SK-N-SH (cell line): ENCODE measurements around the gene NFATC4. TPM values are rescaled to one million over a fixed set of nuclear protein-coding genes. Genes with fewer than 3 reads are reported as not detected.

Experiments used
- CTCF ChIA-PET: fragments of 300-600, 350-600 bp; formaldehyde crosslinking; extraction: SDS; loops from one replicate; lab custom pipeline; 2021; lab: Yijun Ruan, JAX
- POLR2A ChIA-PET: fragments of 350-600 bp; sonication (Branson Sonifier 250); formaldehyde crosslinking; extraction: SDS; loops from one replicate; lab custom pipeline; 2020; ENCODE audit warnings: antibody characterized with exemption, inconsistent platforms; lab: Yijun Ruan, JAX
- DNase-seq: peaks from one replicate; pipeline ENCODE4 v3.0.0; 2012
- H2AFZ ChIP-seq: fragments of 200-600 bp; sonication (generic); 2 replicates; pipeline ENCODE4 v1.8.1; 2016; ENCODE audit warnings: antibody characterized with exemption, mild to moderate bottlenecking, low read depth
- H3F3A ChIP-seq: fragments of 200-600 bp; sonication (generic); replicated peaks from 2 replicates; pipeline ENCODE3; 2016; ENCODE audit warnings: antibody characterized with exemption, mild to moderate bottlenecking; ENCODE audit not compliant: insufficient read depth
- H3K27ac ChIP-seq, 2 experiments: fragments of 200-500 bp in 1 of 2; fragments of 200-600 bp in 1 of 2; sonication (Bioruptor generic) in 1 of 2; sonication (generic), shearing (Covaris generic) in 1 of 2; 2 replicates each; pipeline versions ENCODE4 v1.5.1 to v1.6.1; 2014 to 2016; ENCODE audit warnings: low read depth in 2 of 2, inconsistent platforms in 1 of 2, low read length in 1 of 2, mild to moderate bottlenecking in 1 of 2, mixed read lengths in 1 of 2
- H3K27me3 ChIP-seq: fragments of 200-600 bp; sonication (generic), shearing (Covaris generic); 2 replicates; pipeline ENCODE4 v1.6.1; 2016; ENCODE audit warnings: mixed run types; ENCODE audit not compliant: insufficient read depth
- H3K36me3 ChIP-seq, 2 experiments: fragments of 200-500 bp in 1 of 2; fragments of 200-600 bp in 1 of 2; sonication (Bioruptor generic) in 1 of 2; sonication (generic) in 1 of 2; replicated peaks in 1 of 2; 2 replicates each; pipeline versions ENCODE3 to v1.5.1; 2014 to 2016; ENCODE audit warnings: low read length in 1 of 2, mild to moderate bottlenecking in 1 of 2; ENCODE audit not compliant: insufficient read depth in 2 of 2, control insufficient read depth in 1 of 2
- H3K4me1 ChIP-seq, 2 experiments: fragments of 200-500 bp in 1 of 2; fragments of 200-600 bp in 1 of 2; sonication (Bioruptor generic) in 1 of 2; sonication (generic), shearing (Covaris generic) in 1 of 2; 2 replicates each; pipeline versions ENCODE4 v1.5.1 to v1.6.1; 2014 to 2016; ENCODE audit warnings: low read depth in 1 of 2, low read length in 1 of 2, mixed run types in 1 of 2; ENCODE audit not compliant: insufficient read depth in 2 of 2, control insufficient read depth in 1 of 2
- H3K4me2 ChIP-seq: fragments of 200-600 bp; sonication (generic), shearing (Covaris generic); 2 replicates; pipeline ENCODE4 v1.6.1; 2017; ENCODE audit warnings: mixed run types
- H3K4me3 ChIP-seq, 2 experiments: fragments of 200-500 bp in 1 of 2; fragments of 200-600 bp in 1 of 2; sonication (Bioruptor generic) in 1 of 2; sonication (generic), shearing (Covaris generic) in 1 of 2; 2 replicates each; pipeline versions ENCODE4 v1.5.1 to v1.8.1; 2014 to 2016; ENCODE audit warnings: low read depth in 2 of 2, inconsistent platforms in 1 of 2, low read length in 1 of 2, mild to moderate bottlenecking in 1 of 2, mixed read lengths in 1 of 2, moderate library complexity in 1 of 2
- H3K79me2 ChIP-seq: fragments of 200-600 bp; sonication (generic); 2 replicates; pipeline ENCODE4 v1.8.1; 2017; ENCODE audit warnings: mild to moderate bottlenecking; ENCODE audit not compliant: insufficient read depth
- H3K9ac ChIP-seq: fragments of 200-600 bp; sonication (generic); 2 replicates; pipeline ENCODE4 v1.6.1; 2017; ENCODE audit warnings: mixed run types
- H3K9me2 ChIP-seq: fragments of 200-600 bp; sonication (generic); 2 replicates; pipeline ENCODE4 v1.6.1; 2017; ENCODE audit warnings: mixed run types
- H3K9me3 ChIP-seq: fragments of 200-600 bp; sonication (generic); 2 replicates; pipeline ENCODE4 v1.6.1; 2017; ENCODE audit warnings: mixed run types, mild to moderate bottlenecking, moderate library complexity
- H4K20me1 ChIP-seq: fragments of 200-600 bp; sonication (generic); 2 replicates; pipeline ENCODE4 v1.6.1; 2017; ENCODE audit warnings: mild to moderate bottlenecking, mixed run types; ENCODE audit not compliant: insufficient read depth
- EZH2phosphoT487 ChIP-seq: fragments of 200-600 bp; sonication (generic); IDR thresholded peaks from 2 replicates; pipeline ENCODE4 v1.6.1; 2017; ENCODE audit warnings: low read depth, mixed run types, mild to moderate bottlenecking, antibody characterized with exemption, moderate library complexity, borderline replicate concordance
- MEF2A ChIP-seq: IDR thresholded peaks from 2 replicates; pipeline ENCODE4 v1.4.0; 2012; ENCODE audit warnings: low read depth, borderline replicate concordance
- MXI1 ChIP-seq: IDR thresholded peaks from 2 replicates; pipeline ENCODE4 v1.6.1; 2012; ENCODE audit warnings: mild to moderate bottlenecking, low read depth, low read length, improper control_type of control experiment
- REST ChIP-seq: IDR thresholded peaks from 2 replicates; pipeline ENCODE4 v1.6.1; 2012; ENCODE audit warnings: mild to moderate bottlenecking, low read depth, low read length, moderate library complexity
- SMC3 ChIP-seq: IDR thresholded peaks from 2 replicates; pipeline ENCODE4 v1.6.1; 2012; ENCODE audit warnings: low read depth, low read length, improper control_type of control experiment
- TCF12 ChIP-seq: IDR thresholded peaks from 2 replicates; pipeline ENCODE4 v1.4.0; 2012
- TEAD4 ChIP-seq: IDR thresholded peaks from 2 replicates; pipeline ENCODE4 v1.4.0; 2012; ENCODE audit warnings: mild to moderate bottlenecking, borderline replicate concordance; ENCODE audit not compliant: insufficient read depth
- YY1 ChIP-seq: IDR thresholded peaks from 2 replicates; pipeline ENCODE4 v1.4.0; 2012; ENCODE audit warnings: low read depth, mild to moderate bottlenecking
- WGBS: methylation state at CpG from one replicate; pipeline ENCODE4 v1.1.6; 2017; ENCODE audit warnings: low lambda C conversion rate; 5-methylcytosine and 5-hydroxymethylcytosine counted together
- polyA plus RNA-seq, 3 experiments: library from polyadenylated mRNA; depleted of rRNA; stranded (reverse); fragments of >200 nt; gene quantifications; 2 replicates each; pipeline ENCODE4 v1.2.3, GENCODE V29; 2012
- TF ChIP-seq, protein P1 (sequence below): fragments of 150-350 bp; IDR thresholded peaks from 2 replicates; pipeline ENCODE4 v1.6.1; 2016; ENCODE audit warnings: mild to moderate bottlenecking, low read depth, low read length
- TF ChIP-seq, protein P2 (sequence below): IDR thresholded peaks from 2 replicates; pipeline ENCODE4; 2012

Gene NFATC4
- polyA plus RNA-seq, 1 of the 3 experiments (the other 2 are of a cell fraction): 25.3 TPM

GRCh38 chr14:24399447-24399822, 31.5 kb downstream of the NFATC4 start (continued):
- TF ChIP-seq, protein P1, sequence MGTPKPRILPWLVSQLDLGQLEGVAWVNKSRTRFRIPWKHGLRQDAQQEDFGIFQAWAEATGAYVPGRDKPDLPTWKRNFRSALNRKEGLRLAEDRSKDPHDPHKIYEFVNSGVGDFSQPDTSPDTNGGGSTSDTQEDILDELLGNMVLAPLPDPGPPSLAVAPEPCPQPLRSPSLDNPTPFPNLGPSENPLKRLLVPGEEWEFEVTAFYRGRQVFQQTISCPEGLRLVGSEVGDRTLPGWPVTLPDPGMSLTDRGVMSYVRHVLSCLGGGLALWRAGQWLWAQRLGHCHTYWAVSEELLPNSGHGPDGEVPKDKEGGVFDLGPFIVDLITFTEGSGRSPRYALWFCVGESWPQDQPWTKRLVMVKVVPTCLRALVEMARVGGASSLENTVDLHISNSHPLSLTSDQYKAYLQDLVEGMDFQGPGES: no peak
- TF ChIP-seq MXI1 (no peak), YY1 (no peak), TEAD4 (no peak), SMC3 (no peak), TCF12 (no peak), REST (no peak), EZH2phosphoT487 (no peak)
- TF ChIP-seq, protein P2, sequence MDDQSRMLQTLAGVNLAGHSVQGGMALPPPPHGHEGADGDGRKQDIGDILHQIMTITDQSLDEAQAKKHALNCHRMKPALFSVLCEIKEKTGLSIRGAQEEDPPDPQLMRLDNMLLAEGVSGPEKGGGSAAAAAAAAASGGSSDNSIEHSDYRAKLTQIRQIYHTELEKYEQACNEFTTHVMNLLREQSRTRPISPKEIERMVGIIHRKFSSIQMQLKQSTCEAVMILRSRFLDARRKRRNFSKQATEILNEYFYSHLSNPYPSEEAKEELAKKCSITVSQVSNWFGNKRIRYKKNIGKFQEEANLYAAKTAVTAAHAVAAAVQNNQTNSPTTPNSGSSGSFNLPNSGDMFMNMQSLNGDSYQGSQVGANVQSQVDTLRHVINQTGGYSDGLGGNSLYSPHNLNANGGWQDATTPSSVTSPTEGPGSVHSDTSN: no peak

- DNase-seq: no peak
- no peak overlapping the region for H2AFZ ChIP-seq
- TF ChIP-seq MEF2A (no peak), TCF12 (no peak)
- H4K20me1 ChIP-seq: no peaks in the 10 kb centered on the region
- CTCF ChIA-PET: interaction anchor here (0.9 to 5.6 kb wide), 5 partner anchors 12 to 66 kb away, joined by 4 to 35 read pairs (median 15); no protein-coding TSS in a partner anchor
- H3K9ac ChIP-seq: no peak overlapping the region
- no peaks in the 10 kb centered on the region for H3K9me2 ChIP-seq
- H3K4me1 ChIP-seq: peaks cover 0 to 32% of the 10 kb centered on the region in 2 experiments; a peak in 1 of 4 replicates
- H3K27me3 ChIP-seq: no peaks in the 10 kb centered on the region
- H3K4me3 ChIP-seq: peak overlapping the region; percentile 66 to 73
- H3K4me2 ChIP-seq: peak overlapping the region; percentile 86
- no peaks in the 10 kb centered on the region for H3K36me3 ChIP-seq
- POLR2A ChIA-PET: interaction anchor here (1.1 kb wide), 1 partner anchor 9 kb away, joined by 3 read pairs; no protein-coding TSS in a partner anchor
- no peaks in the 10 kb centered on the region for H3K9me3 ChIP-seq
- WGBS: 87% methylated on average over 4 of the region's 4 CpGs
- no peaks in the 10 kb centered on the region for H3K79me2 ChIP-seq
- H3F3A ChIP-seq: peaks cover 7% of the 10 kb centered on the region
- no peak overlapping the region for H3K27ac ChIP-seq
These were observed 32.2 kb downstream of the NFATC4 start for GRCh38 chr14:24399999-24400718.
